SH-SY5Y (cell line): ENCODE data around the gene CD19.

Experiments
- GATA2 ChIP-seq: IDR thresholded peaks from 2 replicates; pipeline ENCODE4 v1.6.1; 2011; ENCODE audit warnings: mild to moderate bottlenecking, low read depth, low read length
- GATA3 ChIP-seq: IDR thresholded peaks from 2 replicates; pipeline ENCODE4 v1.6.1; 2011; ENCODE audit warnings: low read depth, mild to moderate bottlenecking, low read length, moderate library complexity

CD19 gene

DNA sequence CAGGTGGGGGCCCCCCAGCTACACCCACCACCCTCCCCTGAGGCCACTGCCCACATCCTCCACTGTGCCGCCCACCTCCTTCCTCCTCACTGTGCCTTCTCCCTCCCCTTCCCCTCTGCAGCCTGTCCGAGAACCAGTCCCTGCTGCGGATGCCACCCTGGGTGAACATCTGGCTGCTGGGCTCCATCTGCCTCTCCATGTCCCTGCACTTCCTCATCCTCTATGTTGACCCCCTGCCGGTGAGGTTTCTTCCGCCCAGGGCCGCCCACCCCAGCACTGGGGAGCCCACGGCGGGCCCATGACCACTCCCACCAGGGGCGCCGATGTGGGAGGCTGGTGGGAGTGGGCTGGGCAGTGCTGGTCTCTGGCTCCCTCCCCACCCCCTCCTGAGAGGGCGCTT, 28.9 kb upstream of the CD19 start:
- TF ChIP-seq GATA3, result no peak
- no peak for TF ChIP-seq GATA2

DNA sequence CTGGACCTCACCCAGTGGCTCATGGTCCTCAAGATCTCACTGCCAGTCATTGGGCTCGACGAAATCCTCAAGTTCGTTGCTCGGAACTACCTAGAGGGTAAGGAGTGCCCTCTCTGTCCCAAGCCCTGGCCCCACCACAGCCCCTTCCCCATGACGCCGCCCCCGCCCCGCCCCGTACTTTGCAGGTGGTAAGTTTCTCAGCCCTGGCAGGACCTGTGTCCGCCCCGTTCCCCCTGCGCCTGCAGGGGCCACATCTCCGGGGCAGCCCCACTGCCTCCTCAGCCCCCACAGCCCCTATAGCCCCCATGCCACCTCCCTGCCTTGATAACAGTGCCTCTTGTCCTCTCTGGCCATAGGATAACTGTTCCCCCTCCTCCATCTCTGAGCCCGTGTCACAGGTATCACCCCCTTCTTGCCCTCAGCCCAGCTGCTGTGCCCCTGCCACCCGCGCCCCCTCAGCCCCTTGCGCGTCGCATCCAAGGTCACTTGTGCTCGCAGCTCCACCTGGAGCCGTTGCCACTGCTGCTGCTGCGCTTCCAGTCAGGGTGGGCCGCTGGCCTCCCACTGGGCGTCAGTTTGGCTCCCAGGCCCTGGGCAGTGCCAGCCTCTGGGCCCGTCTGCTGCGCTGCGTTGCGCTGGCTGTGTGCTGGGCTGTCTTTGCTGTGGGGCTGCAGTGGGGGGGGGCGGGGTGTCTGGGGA, 28.3 kb upstream of the CD19 start:
- TF ChIP-seq GATA2 (no peak), GATA3 (no peak)

DNA sequence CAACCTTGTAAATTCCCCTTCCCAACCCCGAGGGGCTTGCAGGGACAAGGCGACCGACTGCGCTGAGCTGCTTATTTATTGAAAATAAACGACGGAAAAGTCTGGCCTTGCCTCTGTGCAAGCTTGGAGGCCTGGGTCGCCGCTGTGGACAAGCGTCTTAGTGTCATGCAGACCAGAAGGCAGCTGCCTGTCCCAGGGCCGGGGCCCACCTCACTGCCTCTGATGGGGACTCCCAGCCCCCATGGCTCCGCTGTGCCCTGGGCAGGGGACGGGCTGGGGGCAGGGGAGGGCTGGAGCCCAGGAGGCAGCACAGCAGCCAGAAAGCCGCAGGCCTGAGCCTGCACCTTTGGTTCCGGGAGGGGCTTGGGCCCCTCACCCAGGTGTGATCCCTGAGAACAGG, 27.4 kb upstream of the CD19 start:
- TF ChIP-seq GATA3, result no peak

DNA sequence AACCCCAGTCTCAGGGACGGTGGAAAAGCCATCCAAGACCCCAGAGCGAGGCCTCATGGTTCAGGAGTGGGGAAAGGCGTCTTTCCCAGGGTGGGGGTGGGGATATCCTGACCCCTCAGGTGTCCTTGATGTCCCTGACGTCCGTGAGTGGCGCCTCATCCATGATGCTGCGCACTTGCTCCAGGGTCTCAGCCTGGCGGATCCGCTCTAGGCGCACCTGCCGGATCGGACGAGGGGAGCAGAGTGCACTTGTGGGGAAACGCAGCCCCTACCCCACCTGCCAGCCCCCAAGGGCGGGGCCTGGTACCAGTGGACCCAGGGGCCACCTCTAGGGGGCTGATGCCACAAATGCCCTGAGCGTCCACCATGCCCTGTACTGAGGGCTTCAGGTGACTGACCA, 26.9 kb upstream of the CD19 start:
- no peak for TF ChIP-seq GATA3
- no peak for TF ChIP-seq GATA2

DNA sequence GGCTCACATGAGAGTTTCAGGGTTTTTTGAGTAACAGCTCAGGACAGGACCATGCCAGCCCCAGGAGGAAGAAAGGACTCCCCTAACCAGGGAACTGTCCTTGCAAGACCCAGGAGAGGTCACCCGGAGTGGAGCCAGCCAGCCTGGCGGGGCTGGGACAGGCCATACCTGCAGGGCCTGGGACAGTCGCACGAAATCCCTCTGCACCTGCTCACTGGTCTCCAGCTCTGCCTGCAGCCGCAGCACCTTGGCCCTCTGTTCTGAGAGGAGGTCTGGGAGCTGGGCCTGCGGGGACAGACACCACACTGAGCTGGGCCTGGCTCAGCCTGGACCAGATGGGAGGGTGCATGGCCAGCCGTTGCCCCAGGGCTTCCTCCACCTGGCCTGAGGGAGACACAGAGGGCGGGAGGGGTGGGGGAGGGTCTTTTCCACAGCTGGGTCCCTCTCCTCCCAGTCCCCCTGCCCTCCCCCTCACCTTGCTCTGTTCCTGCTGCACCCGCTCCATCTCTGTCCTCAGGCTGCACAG, 26.5 kb upstream of the CD19 start:
- TF ChIP-seq GATA2 (no peak), GATA3 (no peak)

DNA sequence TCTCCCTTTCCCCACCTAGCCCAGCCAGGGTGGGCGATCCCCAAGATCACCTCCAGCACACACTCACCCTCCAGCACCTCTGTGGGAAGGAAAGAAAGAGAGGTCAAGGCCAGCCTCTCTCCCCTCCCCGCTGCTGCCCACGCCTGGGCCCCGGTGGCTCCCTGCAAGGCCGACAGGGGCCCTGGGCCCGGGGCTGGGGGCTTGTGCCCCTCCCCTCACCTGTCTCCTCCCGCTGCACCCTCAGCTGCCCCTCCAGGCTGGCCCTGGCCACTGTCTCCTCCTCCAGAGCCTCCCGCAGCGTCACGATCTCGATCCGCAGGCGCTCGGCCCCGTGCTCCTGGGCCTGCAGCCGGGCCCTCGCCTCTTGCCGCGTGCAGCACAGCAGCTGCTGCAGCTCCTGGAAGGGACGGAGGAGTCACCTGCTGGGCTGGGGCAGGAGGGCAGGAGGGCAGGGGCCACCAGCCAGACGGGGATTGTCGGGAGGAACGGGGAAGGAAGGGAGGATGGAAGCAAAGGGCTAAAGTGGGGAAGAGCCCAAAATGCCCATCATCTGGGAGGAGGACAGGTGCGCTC, 25.9 kb upstream of the CD19 start:
- TF ChIP-seq GATA3 (no peak), GATA2 (no peak)

DNA sequence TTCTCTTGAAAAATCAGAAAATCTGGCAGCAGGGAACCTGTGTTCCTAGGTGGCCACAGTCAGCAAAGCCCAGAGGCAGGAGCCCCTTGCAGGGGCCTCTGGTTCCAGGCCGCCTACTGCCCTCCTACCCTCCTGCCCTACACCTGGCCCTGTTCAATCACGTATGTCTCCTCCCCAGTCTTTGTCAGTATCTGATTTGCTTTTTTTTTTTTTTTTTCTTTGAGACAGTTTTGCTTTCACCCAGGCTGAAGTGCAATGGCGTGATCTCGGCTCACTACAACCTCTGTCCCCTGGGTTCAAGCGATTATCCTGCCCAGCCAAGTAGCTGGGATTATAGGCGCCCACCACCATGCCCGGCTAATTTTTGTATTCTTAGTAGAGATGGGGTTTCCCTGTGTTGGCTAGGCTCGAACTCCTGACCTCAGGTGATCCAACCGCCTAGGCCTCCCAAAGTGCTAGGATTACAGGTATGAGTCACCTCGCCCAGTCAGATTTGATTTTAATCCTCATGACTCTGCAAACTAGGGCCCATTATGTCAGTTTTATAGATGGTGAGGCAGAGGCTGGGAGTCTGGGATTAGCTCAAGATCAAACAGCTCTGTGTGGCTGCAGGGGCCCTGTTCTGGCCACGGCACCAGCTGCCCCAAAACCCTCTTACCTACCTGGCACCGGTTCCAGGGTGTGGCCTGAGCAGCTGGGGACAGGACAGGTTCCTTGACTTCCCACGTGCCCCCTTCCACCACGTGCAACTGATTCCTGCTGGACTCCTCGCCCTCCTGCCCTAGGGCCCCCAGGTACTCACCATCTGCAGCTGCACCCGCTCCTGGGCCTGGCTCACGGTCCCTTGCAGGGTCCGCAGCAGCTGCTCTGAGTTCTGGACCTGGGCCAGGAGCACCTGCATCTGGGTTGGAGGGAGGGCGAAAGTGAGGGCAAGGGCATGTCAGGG, 21.4 kb upstream of the CD19 start:
- TF ChIP-seq GATA2, result no peak
- TF ChIP-seq GATA3, result no peak

DNA sequence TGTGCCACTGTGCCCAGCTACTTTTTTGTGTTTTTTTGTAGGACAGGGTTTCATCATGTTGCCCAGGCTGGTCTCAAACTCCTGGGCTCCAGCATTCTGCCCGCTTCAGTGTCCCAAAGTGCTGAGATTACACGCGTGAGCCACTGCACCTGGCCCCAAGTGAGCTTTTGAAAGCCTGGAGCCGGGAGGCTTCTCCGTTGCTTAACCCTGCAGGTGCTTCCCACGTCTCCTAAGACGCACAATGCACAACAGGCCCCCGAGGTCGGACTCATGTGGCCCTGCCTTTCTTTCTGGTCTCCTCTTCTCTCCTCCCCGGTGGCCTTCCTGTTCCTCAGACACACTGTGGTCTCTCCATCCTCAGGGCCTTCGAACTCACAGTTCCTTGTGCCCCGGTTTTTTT, 19.2 kb upstream of the CD19 start:
- TF ChIP-seq GATA3 (no peak), GATA2 (no peak)

DNA sequence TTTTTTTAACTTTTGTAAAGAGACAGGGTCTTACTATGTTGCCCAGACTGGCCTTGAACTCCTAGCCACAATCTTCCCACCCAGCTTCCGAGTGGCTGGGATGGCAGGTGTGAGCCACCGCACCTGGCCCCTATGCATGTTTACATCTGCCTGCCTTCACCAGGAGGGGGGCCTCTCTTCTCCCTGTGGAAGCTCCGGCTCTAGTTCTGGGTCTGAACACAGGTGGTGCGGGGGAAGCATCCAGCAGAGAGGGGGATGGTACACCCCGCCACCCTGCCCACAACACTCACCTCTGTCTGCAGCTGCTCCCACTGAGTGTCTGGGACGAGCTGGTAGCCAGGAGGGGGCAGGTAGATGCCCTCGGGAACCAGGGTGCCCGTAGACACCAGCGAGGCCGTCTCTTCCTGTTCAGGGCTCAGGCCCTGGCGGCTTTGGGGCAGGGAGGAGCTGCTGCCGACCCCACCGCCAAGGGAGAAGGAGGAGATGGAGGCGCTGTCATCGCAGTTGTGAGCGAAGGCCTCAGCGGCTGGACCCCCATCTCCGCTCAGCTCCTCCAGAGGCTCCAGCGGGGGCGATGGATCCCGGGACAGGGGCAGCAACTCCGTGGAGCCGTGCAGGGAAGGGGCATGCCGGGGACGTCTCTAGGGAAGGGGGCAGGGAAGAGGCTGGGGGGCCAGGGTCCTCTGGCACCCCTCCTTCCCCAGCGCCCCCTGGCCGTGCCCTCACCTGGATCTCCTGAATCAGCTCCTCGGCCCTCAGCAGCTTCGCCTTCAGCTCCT, 17.6 kb upstream of the CD19 start:
- TF ChIP-seq GATA3, result no peak
- TF ChIP-seq GATA2, result no peak

DNA sequence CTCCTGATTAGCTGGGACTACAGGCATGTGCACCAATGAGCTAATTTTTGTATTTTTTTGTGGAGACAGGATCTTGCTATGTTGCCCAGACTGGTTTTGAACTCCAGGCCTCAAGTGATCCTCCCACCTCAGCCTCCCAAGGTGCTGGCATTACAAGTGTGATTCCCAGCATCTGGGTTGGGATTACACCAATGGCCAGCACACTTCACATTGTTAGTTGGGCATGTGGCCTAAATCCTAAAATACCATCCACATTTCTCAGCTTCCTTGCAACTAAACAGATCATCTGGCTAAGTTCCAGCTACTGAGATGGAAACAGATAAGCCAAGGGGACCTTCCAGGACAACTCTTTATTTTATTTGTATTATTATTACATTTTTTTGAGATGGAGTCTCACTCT, 16.6 kb upstream of the CD19 start:
- TF ChIP-seq GATA3, result no peak
- TF ChIP-seq GATA2, result no peak; the same call in 1 of the 2 replicates

DNA sequence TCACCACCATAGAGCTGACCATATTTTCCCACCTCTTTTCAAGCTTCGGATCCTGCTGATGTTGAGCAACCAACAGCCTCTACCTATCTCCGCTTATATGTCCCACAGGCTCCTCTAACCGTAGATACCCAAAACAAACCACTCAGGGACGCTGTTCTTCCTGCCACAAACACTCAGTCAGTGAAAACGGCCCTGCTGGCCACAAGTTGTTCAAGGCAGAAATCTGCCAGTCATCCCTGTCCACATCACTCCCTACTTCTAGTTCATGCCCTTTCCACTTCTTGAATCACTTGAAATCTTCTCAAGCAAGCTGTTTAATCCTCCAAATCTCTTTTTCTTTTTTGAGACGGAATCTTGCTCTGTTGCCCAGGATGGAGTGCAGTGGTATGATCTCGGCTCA, 14.7 kb upstream of the CD19 start:
- TF ChIP-seq GATA2, result no peak
- no peak for TF ChIP-seq GATA3

DNA sequence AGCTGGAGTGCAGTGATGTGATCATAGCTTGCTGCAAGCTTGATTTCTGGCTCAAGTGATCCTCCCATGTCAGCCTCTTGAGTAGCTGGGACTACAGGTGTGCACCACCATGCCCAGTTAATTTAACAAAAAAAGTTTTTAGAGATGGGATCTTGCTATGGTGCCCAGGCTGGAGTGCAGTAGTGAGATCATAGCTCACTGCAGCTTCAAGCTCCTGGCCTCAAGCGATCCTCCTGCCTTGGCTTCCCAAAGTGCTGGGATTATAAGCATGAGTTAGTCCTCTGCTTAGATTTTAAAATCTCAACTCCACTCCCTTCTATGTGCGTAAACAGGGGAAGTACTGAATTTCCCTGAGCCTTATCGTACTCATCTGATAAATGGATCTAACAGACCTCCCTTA, 13.1 kb upstream of the CD19 start:
- no peak for TF ChIP-seq GATA3
- no peak for TF ChIP-seq GATA2

DNA sequence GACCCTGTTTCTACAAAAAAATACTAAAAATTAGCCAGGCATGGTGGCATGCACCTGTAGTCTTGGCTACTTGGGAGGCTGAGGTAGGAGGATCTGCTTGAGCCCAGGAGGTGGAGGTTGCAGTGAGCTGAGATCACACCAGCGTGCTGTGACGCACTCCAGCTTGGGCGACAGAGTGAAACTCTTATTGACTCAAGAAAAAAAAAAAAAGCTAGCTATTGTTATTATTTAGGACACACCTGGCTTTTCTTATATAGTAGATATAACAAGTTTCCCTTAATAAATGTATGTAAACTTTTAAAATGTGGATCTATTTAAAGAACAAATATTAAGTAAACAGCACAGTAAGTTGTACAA, 8.6 kb upstream of the CD19 start:
- TF ChIP-seq GATA3, result no peak
- no peak for TF ChIP-seq GATA2

DNA sequence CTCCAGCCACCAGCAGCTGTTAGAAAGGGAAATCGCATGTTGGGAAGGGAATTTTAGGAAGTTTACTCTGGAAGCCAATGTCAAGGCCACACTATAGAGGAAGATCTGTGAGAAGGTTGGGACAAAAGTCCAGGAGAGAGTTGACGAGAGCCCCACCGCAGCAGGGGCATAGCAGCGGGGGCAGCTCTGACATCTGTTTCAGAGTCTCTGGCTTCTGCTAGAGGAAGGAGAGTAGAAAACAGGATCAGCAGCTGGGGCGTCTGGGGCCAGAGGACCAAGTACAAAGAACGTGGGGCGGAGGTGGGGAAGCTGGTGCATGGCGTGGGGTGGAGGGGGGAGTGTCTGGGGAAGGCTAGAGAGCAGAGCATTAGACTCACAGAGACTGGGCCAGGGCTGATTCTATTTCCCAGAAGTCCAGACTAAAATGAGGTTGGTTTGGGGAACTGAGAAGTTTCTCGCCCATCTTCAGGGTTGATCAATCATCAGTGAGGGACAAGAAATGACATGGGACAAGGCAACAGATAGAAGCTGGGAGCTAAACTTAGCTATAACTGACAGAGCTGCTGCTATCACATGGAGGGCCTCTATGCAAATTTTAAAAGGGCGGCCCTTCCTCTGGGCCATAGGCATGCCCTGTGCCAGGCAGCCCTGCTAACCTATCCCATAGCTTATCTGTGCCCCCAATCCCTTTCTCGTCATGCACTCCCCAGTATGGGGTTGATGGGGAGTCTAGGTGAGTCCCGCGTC, 7.9 kb upstream of the CD19 start:
- TF ChIP-seq GATA3 (no peak), GATA2 (no peak)
